HG03378 (cell line): ENCODE data around the gene KRT76.
"Not testable (repeated sequence)": the region's sequence is repeated elsewhere in the genome, so short reads cannot be mapped to it uniquely, and the experiment has no call there.

Source experiments
- ATAC-seq: cut with Tn5 transposase; IDR thresholded peaks from one replicate; pipeline ENCODE4 v1.9.1; 2021; ENCODE audit warnings: mild to moderate bottlenecking, moderate library complexity; ENCODE audit not compliant: unreplicated experiment

Gene KRT76

DNA sequence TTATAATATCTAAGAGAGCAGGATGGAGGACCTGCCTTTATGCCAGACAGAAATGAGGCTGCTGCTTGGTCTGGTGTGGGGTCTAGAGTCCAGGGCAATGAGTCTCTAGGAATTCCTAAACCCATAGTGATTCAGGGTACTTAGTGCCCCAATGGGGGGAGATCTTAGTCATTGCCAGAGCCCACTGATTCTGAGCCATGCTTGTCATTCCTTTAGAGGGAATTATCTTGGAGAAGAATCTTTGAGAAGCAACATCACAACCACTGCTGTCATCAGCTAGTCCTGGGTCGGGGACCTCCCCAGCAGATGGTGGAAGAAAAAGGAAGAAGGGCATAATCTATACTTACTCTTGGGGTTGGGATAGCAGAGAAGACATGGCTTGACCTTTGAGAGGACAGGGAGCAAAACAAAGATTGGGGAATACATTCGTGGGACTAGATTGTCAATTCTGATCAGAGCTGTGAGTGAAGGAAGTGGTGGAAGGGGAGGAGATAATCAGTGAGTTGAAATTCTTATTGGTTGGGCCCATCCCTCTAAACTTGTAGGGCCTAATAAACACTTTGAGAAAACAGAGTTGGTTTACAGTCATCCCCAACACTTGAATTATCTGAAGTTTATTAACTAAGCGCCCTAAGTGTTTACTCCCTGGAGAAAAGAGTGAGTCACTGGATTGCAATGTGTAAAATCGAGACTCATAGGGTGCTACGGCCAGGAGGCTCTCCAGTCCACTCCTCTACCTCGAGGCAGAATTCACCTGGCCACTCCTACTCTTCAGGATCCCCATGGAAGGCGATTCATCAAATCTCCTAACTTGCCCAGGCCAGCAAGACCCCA is 21.7 kb upstream of the KRT76 start:
- no peak for ATAC-seq

- no peak for ATAC-seq
These were observed 21.0 kb upstream of the KRT76 start for GRCh38 chr12:52798003-52798670.

- ATAC-seq: no peak
These were observed 20.4 kb upstream of the KRT76 start for GRCh38 chr12:52797529-52797894.

- ATAC-seq: no peak
These were observed 19.8 kb upstream of the KRT76 start for GRCh38 chr12:52796839-52797528.

DNA sequence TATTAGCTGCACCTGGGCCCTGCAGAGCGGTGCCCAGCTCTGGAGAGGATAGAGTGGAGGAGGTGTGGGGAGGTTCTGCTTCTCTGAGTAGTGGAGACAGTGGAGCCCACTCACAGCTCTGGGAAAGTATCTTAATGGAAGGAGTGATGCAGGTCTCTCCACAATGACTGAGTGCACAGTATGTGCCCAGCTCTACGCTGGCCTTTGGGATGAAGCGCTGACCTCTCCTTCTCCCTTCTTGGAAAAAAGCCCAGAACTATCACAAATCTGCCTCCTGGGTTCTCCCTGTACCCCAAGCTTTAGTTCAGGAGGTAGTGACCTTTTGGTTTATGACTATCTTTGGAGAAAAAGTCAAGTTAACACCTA is 19.3 kb upstream of the KRT76 start:
- no peak for ATAC-seq

DNA sequence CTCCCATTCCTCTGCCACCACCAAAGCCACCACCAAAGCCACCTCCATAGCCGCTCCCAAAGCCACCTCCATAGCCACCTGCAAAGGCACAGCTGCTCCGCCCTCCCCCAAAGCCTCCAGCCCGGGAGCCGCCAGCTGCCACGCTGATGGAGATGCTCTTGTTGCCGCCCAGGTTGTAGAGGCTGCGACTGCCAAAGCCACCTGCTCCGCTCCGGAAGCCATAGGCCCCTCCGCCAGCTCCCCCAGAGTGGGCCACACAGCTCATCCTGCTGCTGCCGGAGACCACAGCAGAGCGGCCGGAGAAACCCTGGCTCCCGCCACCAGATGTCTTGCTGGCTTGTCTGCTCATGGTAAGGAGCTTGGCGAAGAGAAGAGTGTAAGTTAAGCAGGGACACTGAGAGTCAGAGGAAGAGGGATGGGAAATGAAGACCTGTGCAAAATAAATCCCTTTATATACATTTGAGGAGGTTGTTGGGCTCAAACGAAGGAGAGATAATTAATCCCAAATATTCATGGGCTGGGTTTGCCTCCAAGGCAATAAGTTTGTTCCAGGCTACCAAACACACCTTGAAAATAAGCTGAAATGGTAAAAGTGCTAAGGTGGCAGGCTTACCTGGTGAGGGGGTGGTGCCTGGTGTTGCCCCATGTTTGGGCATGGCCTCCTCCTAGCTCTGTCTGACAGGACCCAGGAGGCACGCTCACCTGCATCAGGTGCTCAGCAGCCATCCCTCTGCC is 18.7 kb upstream of the KRT76 start, which contains the start of gene KRT3:
Gene KRT3, minus strand, starts transcription at position 424 of the 735 bp plus-strand sequence. Its CDS starts 75 bp downstream, at position 349.
- no peak for ATAC-seq

DNA sequence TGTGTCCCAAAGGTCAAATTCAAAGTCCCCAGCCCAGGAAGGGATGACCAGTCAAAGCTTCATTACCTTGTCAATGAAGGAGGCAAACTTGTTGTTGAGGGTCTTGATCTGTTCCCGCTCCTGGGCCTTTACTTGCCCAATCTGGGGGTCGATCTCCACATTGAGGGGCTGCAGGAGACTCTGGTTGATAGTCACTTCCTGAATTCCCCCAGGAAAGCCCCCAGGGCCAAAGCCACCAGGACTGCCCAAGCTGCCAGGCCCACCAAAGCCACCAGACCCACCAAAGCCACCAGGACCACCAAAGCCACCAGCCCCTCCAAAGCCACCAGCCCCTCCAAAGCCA is 18.2 kb upstream of the KRT76 start:
- ATAC-seq: not testable (repeated sequence)

DNA sequence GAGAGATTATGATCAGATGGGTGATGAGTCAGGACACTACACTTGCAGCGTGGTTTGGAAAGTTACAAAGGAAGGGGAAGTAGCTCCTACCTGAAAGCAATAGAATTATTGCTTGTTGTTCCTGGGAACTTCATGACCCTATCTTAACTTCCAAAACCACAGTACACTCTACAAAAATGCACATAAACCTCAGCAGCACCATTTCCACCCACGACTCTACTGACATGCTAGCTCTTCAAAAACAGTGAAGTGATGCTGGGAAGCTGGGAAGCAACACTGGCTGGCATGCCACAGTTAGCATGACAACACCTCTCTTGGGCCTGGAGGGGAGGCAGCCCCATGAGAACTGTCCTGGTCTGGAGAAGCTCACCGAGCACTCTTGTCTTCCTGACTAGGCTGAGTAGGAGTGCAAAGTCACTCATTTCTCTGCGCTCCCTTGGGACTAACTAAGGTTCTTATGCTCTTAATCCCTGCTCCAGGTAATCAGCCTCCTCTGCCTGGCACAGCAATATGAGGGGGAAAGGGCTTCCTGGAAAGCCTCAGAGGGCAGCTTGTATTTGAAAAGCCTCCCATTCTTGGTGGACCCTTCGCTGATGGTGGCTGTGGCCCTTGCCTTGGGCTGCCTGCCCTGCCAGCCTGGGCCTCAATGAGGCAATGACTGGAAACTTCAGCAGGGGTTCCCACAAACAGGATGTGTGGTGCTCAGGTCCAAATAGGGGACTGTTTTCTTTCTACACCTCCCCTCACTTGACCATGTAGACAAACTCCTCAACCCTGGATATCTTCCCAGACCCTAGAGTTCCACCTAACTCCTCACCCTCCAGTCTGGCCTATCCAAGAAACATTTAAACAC is 17.6 kb upstream of the KRT76 start:
- ATAC-seq: no peak

DNA sequence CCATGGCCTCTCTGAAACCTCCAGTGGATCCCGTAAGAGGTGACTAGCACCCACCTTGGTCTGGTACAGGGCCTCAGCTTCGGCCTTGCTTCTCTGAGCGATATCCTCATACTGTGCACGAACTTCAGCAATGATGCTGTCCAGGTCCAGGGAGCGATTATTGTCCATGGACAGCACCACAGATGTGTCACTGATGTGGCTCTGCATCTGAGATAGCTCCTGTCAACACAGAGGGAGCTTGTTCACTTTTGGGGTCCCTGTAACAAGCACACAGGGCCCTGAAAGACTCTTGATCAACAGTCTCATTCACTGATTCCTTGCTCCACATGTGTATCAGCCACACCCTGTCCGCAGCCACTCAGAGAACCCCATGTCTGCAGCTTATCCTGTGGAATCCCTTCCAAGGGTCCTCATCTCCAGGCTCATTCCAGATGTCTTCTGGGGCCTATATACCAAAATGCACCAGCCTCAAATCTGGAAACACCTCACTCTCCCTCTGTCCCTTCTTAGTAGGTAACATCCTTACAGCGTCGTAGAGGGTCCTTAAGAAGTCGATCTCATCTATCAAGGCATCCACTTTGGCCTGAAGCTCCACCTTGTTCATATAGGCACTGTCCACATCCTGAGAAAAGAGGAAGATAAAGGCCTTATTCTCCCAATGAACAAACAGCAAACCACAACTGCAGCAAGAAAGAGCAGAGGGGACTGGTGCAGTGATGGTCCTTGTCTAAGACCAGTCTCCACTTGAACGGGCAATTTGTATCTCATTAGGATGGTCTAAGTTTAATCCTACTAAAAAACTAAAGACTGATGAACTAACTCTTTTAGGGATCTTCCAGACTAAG is 15.3 kb upstream of the KRT76 start:
- ATAC-seq: no peak

GRCh38 chr12:52791271-52792184 is 14.4 kb upstream of the KRT76 start:
- no peak for ATAC-seq

GRCh38 chr12:52790427-52791270 is 13.5 kb upstream of the KRT76 start:
- ATAC-seq: no peak

DNA sequence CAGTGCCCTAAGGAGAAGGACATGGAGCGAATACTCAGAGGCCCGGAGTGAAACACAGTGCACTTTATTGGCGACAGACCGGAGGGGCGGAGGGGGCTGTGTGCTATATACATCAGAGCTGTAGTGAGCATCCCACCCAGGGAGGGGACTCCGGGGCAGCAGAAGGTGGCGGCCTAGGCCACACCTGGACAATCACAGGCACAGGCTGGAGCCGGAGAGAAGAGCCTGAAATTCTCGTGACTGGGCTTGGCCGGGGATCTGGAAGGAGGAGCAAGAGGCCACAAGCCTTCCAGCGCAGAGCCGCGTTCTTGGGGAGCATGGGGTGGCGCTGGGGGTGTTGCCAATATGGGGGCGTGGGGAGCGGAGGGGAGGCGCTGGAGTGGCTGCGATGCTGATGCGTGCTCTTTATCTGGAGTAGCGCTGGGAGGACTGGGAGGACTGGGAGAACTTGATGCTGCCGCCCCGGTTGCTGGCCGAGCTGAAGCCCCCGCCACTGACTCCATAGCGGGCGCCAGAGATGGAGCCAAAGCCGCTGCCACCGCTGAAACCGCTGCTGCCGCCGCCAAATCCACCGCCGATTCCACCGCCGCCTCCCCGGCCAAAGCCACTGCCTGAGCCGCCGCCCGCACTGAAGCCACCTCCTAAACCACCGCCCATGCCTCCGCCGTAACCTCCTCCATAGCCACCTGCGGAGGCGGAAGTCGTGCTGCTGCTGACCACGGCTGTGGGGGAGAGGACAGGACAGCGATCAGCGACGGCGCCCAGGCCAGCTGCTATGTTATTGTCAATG is 12.7 kb upstream of the KRT76 start:
- ATAC-seq: no peak

DNA sequence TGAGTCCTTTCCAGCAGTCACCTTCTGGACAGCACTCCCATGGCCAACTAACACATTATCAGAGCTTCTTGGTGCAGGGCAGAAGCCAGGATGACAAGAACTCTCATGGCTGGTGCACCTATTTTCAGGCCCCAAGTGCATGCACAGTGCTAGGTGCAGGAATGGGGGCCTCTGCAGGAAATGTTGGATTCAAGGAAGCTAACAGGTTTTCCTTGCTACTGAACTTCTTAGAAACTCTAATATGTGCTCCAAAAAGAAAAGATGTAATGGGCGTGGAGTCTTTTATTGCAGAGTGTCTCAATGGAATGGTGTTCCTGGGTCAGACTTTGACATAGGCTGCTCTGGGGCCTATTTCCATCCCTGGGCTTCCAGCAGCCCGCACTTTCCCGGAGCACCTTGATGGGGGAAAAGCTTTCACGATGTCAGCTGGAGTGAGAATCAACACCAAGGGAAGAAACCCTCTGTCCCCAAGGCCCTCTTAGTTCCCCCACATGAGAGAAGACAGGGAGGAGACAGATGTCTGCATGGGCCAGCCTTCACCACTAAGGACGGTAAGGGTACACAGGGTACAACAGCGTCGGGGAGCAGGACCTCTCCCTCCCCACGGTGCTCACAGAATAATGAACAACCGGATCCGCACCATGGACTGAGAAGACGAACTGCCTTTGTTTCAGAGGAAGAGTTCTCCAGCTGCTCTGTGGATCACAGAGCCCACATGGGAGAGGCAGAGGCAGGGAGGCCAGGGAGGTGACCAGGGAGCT is 11.9 kb upstream of the KRT76 start:
- ATAC-seq: no peak

DNA sequence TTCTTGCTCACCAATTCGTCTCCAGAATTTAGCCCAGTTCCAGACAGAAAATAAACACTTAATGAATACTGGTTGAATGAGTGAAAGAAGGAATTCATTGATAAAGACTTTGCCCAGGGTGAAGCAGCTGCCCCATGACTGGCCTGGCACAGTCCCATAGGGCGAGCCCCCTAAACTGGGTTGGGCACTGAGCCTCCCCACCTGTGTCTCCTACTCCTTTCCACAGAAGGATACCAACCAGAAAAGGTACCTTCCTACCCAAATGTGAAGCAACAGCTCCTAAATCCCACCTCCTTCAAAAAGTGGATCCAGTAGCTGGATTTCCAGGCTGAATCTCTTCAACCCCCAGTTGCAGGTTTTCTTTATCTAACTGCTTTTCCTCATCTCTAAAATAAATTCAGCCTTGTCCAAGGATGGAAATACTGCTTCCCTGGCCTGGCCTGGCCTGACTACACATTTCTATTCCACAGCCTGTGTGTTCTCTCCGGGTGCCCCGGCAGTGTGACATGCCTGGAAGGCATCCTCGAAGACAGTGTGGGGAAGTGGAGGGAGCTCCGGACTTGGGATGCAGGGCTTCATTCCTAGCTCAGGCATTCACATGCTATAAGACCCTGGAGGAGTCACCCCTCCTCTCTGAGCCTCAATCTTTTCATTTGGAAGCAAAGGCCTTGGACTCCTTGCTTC is 11.2 kb upstream of the KRT76 start:
- no peak for ATAC-seq
